ENCODE results near the gene SIX1. TPM values are rescaled to one million over a fixed set of nuclear protein-coding genes. Genes with fewer than 3 reads are reported as not detected.

The SIX1 gene
- total RNA-seq, 1 experiment from 2014 or later: 2.5 TPM

- H3K4me1 ChIP-seq (ENCODE audit: control insufficient read depth in 1 of 2, insufficient read depth in 2 of 2, low read length in 2 of 2): no peaks in the 10 kb centered on the region
- no peaks in the 10 kb centered on the region for H3K27me3 ChIP-seq (ENCODE audit: insufficient read depth, low read length)
- BruUV-seq (replicated peaks): no TSS peak
- no peak overlapping the region for H3K9ac ChIP-seq (ENCODE audit: low read length)
- no peaks in the 10 kb centered on the region for H3K79me2 ChIP-seq (ENCODE audit: insufficient read depth, low read length)
- TF ChIP-seq SIN3A (IDR thresholded peaks at IDR 0.05; ENCODE audit: low read depth): no peak
- no peak for TF ChIP-seq MAX (IDR thresholded peaks at IDR 0.05)
- no peak for TF ChIP-seq ZBTB33 (IDR thresholded peaks at IDR 0.05; ENCODE audit: extremely low read depth, insufficient replicate concordance, low read length)
- TF ChIP-seq TCF7L2 (IDR thresholded peaks at IDR 0.05; ENCODE audit: borderline replicate concordance, extremely low read depth, insufficient read depth, insufficient read length): no peak
- TF ChIP-seq EZH2phosphoT487 (IDR thresholded peaks at IDR 0.05; ENCODE audit: borderline replicate concordance): no peak
- TF ChIP-seq FOSL1 (IDR thresholded peaks at IDR 0.05; ENCODE audit: low read depth): no peak
- no peak for TF ChIP-seq YY1 (IDR thresholded peaks at IDR 0.05; ENCODE audit: extremely low read depth, insufficient replicate concordance, low read depth, low read length)
- no peak for TF ChIP-seq SP1 (IDR thresholded peaks at IDR 0.05; ENCODE audit: low read depth)
- TF ChIP-seq EGR1 (IDR thresholded peaks at IDR 0.05; ENCODE audit: low read depth): no peak
- TF ChIP-seq CTCF (IDR thresholded peaks at IDR 0.05 in 2 of 3, conservative IDR thresholded peaks at IDR 0.05 in 1 of 3; ENCODE audit: borderline replicate concordance in 1 of 3, insufficient read depth in 1 of 3, low read depth in 2 of 3, low read length in 2 of 3): no peak
- no peak for TF ChIP-seq CEBPB (IDR thresholded peaks at IDR 0.05; ENCODE audit: low read depth)
- H3K27ac ChIP-seq (ENCODE audit: low read depth, low read length): no peak overlapping the region
- H3K9me2 ChIP-seq (ENCODE audit: insufficient read depth): no peaks in the 10 kb centered on the region
- no peaks in the 10 kb centered on the region for H3K36me3 ChIP-seq (ENCODE audit: control insufficient read depth in 1 of 2, insufficient read depth in 2 of 2, low read length in 2 of 2)
- no peak overlapping the region for H2AFZ ChIP-seq (ENCODE audit: low read depth, low read length, poor library complexity, severe bottlenecking)
- no peak for DNase-seq (ENCODE audit: low read depth, low spot score)
- H3K4me3 ChIP-seq (replicated peaks in 1 of 2; ENCODE audit: low read depth in 1 of 2, low read length in 2 of 2): no peak overlapping the region
- POLR2A ChIA-PET: no interaction called here
- no peaks in the 10 kb centered on the region for H4K20me1 ChIP-seq (ENCODE audit: insufficient read depth)
- CTCF ChIA-PET: no interaction called here
- intact Hi-C loops (cut with micrococcal nuclease): no loop called here
- RAD21 ChIA-PET (ENCODE audit: low non-redundant PET in 1 of 2, low total read pairs in 2 of 2, uncharacterized antibody in 2 of 2, unreplicated experiment in 2 of 2): no interaction called here
- H3K4me2 ChIP-seq (ENCODE audit: low read length): no peak overlapping the region
- H3K9me3 ChIP-seq (ENCODE audit: control insufficient read depth in 1 of 2, insufficient read depth in 1 of 2, low read depth in 1 of 2, low read length in 2 of 2): no peaks in the 10 kb centered on the region
- ATAC-seq: no peak
Observed at GRCh38 chr14:60684203-60684602, 34.9 kb upstream of the SIX1 start.
